Transverse colon (tissue), 4 donors: Measurements from ENCODE around the gene KIF26A. TPM values are rescaled to one million over a fixed set of nuclear protein-coding genes. Genes with fewer than 3 reads are reported as not detected.

ENCODE experiments used
- DNase-seq: peaks from one replicate; pipeline ENCODE4 v3.0.0-alpha.2; 2019
- H3K27ac ChIP-seq, 4 donors: fragments of 200-600 bp; sonication (generic); 2 replicates each; pipeline ENCODE4 v1.5.1; 2016 to 2018; ENCODE audit warnings: inconsistent platforms in 4 of 4
- H3K27me3 ChIP-seq: fragments of 200-600 bp; sonication (generic); 2 replicates; pipeline ENCODE4 v1.5.1; 2017; ENCODE audit warnings: inconsistent platforms
- H3K36me3 ChIP-seq, 4 donors: fragments of 200-600 bp; sonication (generic); 2 replicates each; pipeline ENCODE4 v1.5.1; 2017 to 2019; ENCODE audit warnings: inconsistent platforms in 4 of 4
- H3K4me1 ChIP-seq, 4 donors: fragments of 200-600 bp; sonication (generic); 2 replicates each; pipeline ENCODE4 v1.5.1; 2017 to 2020; ENCODE audit warnings: inconsistent platforms in 4 of 4
- H3K4me3 ChIP-seq, 4 donors: fragments of 200-600 bp; sonication (generic); 1 replicate in 1 of 4; 2 replicates in 3 of 4; pipeline versions ENCODE4 v1.5.1 to v1.6.1; 2017 to 2019; ENCODE audit warnings: inconsistent platforms in 4 of 4
- H3K9me3 ChIP-seq, 2 donors: fragments of 200-600 bp; sonication (generic); 2 replicates each; pipeline ENCODE4 v1.5.1; 2017 to 2019; ENCODE audit warnings: inconsistent platforms in 2 of 2
- EP300 ChIP-seq: sonication (generic); formaldehyde crosslinking; IDR thresholded peaks from one replicate; pipeline ENCODE4 v1.6.1; 2017; ENCODE audit warnings: antibody characterized with exemption, low read depth
- POLR2A ChIP-seq: fragments of 450-650 bp; IDR thresholded peaks from one replicate; pipeline ENCODE4 v1.6.1; 2016; ENCODE audit warnings: antibody characterized with exemption, mild to moderate bottlenecking, moderate library complexity
- POLR2AphosphoS5 ChIP-seq, 3 donors: sonication (generic); formaldehyde crosslinking; IDR thresholded peaks; one replicate each; pipeline ENCODE4 v1.6.1; 2016; ENCODE audit warnings: antibody characterized with exemption in 3 of 3
- WGBS, 2 donors: methylation state at CpG; one replicate each; pipeline ENCODE4 v1.1.5; 2018; ENCODE audit warnings: low coverage in 1 of 2; 5-methylcytosine and 5-hydroxymethylcytosine counted together
- in situ Hi-C, 4 donors: fragments of 200-750 bp; cut with MboI; loops; one replicate each; pipeline versions ENCODE4 v1.15.0 to v1.15.1; 2017; ENCODE audit warnings: low sequenced_read_pairs in 3 of 4, low pct_ligation_motif_present in 1 of 4, low pct_unique_long_range_greater_than_20kb in 1 of 4
- intact Hi-C: fragments of 100-400 bp; cut with DNase I; formaldehyde crosslinking; loops from one replicate; pipeline ENCODE4 v1.15.1; 2023; ENCODE audit warnings: low total_unique reads
- total RNA-seq, 4 donors: library from RNA; depleted of rRNA; stranded (reverse); fragments of >200 nt; gene quantifications; one replicate each; pipeline ENCODE4 v1.1.0, GENCODE V29; 2016
- TF ChIP-seq, protein P1 (sequence below), 5 experiments: fragments of 200-600 bp in 3 of 5; fragments of 450-650 bp in 2 of 5; sonication (generic) in 3 of 5; IDR thresholded peaks; 1 replicate in 2 of 5; 2 replicates in 3 of 5; pipeline ENCODE4 v1.5.1; 2016 to 2017; ENCODE audit warnings: antibody characterized with exemption in 5 of 5, inconsistent platforms in 3 of 5, mild to moderate bottlenecking in 2 of 5, moderate library complexity in 1 of 5

The KIF26A gene
- total RNA-seq, 4 donors from 2014 or later, result 2.2 to 7.8 (median 4.4) TPM

DNA sequence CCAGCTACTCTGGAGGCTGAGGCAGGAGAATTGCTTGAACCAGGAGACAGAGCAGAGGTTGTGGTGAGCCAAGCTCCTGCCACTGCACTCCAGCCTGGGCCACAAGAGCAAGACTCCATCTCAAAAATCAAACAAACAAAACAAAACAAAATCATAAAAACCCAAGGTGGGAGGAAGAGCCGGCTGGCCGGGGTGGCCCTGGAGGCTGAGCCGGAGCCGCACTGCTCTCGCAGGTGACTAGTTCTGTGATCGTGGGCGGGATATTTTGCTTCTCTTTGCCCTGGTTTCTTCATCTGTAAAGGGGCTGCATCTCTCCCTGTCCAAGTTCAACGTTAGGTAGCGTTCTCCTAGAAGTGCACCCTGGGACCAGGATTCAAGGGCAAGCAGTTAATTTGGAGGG lies 73.4 kb downstream of the KIF26A start:
- intact Hi-C loops, result no loop called here
- Histone ChIP-seq H3K27ac (no peak overlapping the region), H3K4me3 (no peak overlapping the region), H3K9me3 (no peaks in the 10 kb centered on the region), H3K4me1 (peaks cover 0 to 1% (median 0%) of the 10 kb centered on the region in 4 donors), H3K27me3 (no peaks in the 10 kb centered on the region), H3K36me3 (no peaks in the 10 kb centered on the region)
- DNase-seq, result no peak
- 90% methylated on average over 9 of the region's 9 CpGs; no CpG with 5 or more reads in 1 of the 2 donors for WGBS, 2 donors
- no peak for TF ChIP-seq POLR2AphosphoS5 (IDR thresholded peaks at IDR 0.05)
- TF ChIP-seq POLR2A, result no peak
- TF ChIP-seq, protein P1, sequence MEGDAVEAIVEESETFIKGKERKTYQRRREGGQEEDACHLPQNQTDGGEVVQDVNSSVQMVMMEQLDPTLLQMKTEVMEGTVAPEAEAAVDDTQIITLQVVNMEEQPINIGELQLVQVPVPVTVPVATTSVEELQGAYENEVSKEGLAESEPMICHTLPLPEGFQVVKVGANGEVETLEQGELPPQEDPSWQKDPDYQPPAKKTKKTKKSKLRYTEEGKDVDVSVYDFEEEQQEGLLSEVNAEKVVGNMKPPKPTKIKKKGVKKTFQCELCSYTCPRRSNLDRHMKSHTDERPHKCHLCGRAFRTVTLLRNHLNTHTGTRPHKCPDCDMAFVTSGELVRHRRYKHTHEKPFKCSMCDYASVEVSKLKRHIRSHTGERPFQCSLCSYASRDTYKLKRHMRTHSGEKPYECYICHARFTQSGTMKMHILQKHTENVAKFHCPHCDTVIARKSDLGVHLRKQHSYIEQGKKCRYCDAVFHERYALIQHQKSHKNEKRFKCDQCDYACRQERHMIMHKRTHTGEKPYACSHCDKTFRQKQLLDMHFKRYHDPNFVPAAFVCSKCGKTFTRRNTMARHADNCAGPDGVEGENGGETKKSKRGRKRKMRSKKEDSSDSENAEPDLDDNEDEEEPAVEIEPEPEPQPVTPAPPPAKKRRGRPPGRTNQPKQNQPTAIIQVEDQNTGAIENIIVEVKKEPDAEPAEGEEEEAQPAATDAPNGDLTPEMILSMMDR (IDR thresholded peaks at IDR 0.05), result no peak
- no peak for TF ChIP-seq EP300
- in situ Hi-C loops, result no loop called here

DNA sequence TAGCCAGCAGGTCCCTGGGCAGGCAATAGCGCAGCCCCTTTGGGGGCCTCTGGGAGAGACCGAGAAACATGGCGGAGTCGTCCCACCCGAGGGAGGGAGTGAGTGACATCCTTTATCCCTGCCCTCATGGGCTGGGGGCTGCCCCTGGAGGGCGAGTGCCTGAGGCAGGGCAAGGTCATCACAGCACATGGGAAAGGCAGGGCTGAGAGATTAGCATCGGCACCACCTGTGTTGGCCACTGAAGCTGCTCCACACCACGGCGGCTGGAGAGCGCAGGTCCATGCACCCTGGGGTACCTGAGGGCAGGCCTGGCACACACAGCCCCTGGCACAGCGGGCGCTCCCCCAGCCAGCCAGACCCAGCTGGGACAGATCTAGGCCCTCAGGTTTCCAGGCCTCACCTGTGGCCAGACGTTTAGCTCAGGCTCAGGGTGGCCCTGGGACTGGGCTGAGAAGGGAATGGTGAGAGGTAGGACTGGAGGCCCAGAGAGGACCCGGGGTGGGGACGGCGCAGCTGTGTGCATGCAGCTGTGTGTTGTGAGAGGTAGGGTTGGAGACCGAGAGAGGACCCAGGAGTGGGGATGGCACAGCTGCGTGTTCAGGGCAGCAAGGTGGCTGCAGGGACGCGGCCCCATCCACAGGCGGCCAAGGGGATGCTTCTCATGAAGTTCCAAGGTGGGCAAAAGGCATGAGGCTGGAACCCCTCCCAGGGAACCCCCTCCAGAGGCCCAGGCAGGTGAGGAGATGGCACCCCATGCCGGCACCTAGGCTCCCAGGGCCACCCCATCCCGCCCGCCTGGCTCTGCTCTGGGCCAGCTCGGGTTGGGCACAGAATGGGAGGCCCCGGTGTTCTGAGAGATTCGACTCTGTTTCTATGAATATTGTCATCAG lies 74.1 kb downstream of the KIF26A start:
- Histone ChIP-seq H3K4me1 (no peaks in the 10 kb centered on the region), H3K27me3 (no peaks in the 10 kb centered on the region), H3K27ac (no peak overlapping the region), H3K4me3 (no peak overlapping the region), H3K9me3 (no peaks in the 10 kb centered on the region), H3K36me3 (no peaks in the 10 kb centered on the region)
- WGBS, 2 donors, result 88% methylated on average over 27 of the region's 27 CpGs; no CpG with 5 or more reads in 1 of the 2 donors
- TF ChIP-seq POLR2A (no peak), EP300 (no peak), POLR2AphosphoS5 (IDR thresholded peaks at IDR 0.05) (no peak)
- TF ChIP-seq, protein P1 (IDR thresholded peaks at IDR 0.05), result no peak
- no peak for DNase-seq
- in situ Hi-C loops (no loop called here), intact Hi-C loops (no loop called here)

DNA sequence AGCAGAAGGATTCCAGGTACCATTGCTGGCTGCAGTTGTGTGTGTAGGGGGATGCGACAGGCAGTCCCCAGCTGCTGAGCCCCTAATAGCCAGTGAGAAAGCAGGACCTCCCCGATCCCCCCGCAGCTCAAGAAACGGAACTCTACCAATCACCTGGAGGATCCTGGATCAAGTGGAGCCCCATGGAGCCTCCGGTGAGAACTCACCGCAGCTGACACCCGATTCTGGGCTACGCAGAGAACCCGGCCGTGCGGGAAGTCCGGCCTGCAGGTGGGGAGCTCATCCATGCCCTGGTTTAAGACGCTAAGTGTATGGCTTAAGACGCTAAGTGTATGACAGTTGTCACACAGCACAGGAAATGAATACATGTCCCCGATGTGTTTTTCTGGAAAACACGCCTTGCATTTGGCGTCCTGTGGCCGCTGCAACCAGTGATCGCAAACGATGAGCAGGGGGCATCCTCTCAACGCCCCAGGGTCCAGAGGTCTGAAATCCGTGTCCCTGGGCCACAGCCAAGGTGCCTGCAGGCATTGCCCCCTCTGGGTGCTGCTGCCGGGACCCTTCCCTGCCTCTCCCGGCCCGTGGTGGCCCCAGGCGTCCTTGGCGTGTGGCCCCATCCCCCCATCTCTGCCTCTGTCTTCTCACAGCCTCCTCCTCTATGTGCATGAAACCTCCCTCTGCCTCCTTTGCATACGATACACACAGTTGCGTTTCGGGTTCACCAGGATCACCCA lies 75.1 kb downstream of the KIF26A start:
- no peak for DNase-seq
- no peak overlapping the region for H3K27ac ChIP-seq
- H3K36me3 ChIP-seq, result no peaks in the 10 kb centered on the region
- 90% methylated on average over 30 of the region's 30 CpGs; no CpG with 5 or more reads in 1 of the 2 donors for WGBS, 2 donors
- intact Hi-C loops (no loop called here), in situ Hi-C loops (no loop called here)
- no peaks in the 10 kb centered on the region for H3K4me1 ChIP-seq
- H3K9me3 ChIP-seq, result no peaks in the 10 kb centered on the region
- TF ChIP-seq, protein P1 (IDR thresholded peaks at IDR 0.05), result no peak
- no peak for TF ChIP-seq POLR2AphosphoS5 (IDR thresholded peaks at IDR 0.05)
- TF ChIP-seq POLR2A, result no peak
- TF ChIP-seq EP300, result no peak
- H3K27me3 ChIP-seq, result no peaks in the 10 kb centered on the region
- no peak overlapping the region for H3K4me3 ChIP-seq

DNA sequence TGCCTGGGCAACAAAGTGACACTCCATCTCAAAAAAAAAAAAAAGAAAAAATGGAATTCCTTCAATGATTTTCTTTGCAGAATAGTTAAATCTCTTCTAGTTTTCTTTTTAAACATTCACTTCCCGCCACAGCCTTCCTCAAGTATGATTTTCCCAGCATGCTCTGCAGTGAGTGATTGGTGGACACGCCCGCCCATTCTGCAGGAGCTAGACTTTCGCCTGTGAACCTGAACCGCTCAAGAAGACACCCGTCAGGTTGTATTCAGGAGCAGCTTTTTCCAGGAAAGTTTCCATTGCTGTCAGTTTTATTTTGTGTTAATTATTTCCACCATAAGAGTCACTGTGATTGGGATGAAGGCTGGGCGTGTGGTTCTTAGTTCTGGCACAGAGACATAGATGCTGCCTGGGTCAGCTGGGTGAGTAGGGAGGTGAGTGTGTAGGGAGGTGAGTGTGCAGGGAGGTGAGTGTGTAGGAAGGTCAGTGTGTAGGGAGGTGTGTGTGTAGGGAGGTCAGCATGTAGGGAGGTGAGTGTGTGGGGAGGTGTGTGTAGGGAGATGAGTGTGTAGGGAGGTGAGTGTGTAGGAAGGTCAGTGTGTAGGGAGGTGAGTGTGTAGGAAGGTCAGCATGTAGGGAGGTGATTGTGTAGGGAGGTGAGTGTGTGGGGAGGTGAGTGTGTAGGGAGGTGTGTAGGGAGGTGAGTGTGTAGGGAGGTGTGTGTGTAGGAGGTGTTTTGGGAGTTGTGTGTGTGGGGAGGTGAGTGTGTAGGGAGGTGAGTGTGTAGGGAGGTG lies 76.2 kb downstream of the KIF26A start:
- Histone ChIP-seq H3K4me1 (no peaks in the 10 kb centered on the region), H3K4me3 (no peak overlapping the region), H3K27me3 (no peaks in the 10 kb centered on the region), H3K9me3 (no peaks in the 10 kb centered on the region), H3K36me3 (no peaks in the 10 kb centered on the region), H3K27ac (no peak overlapping the region)
- intact Hi-C loops (no loop called here), in situ Hi-C loops (no loop called here)
- peak; percentile 39 for DNase-seq
- 43 to 93% methylated on average over 5 to 7 of the region's 7 CpGs for WGBS, 2 donors
- TF ChIP-seq, protein P1 (IDR thresholded peaks at IDR 0.05), result no peak
- TF ChIP-seq EP300 (no peak), POLR2A (no peak), POLR2AphosphoS5 (IDR thresholded peaks at IDR 0.05) (no peak)
